ENCODE measurements around the gene C4A.

- TF ChIP-seq, protein P1, sequence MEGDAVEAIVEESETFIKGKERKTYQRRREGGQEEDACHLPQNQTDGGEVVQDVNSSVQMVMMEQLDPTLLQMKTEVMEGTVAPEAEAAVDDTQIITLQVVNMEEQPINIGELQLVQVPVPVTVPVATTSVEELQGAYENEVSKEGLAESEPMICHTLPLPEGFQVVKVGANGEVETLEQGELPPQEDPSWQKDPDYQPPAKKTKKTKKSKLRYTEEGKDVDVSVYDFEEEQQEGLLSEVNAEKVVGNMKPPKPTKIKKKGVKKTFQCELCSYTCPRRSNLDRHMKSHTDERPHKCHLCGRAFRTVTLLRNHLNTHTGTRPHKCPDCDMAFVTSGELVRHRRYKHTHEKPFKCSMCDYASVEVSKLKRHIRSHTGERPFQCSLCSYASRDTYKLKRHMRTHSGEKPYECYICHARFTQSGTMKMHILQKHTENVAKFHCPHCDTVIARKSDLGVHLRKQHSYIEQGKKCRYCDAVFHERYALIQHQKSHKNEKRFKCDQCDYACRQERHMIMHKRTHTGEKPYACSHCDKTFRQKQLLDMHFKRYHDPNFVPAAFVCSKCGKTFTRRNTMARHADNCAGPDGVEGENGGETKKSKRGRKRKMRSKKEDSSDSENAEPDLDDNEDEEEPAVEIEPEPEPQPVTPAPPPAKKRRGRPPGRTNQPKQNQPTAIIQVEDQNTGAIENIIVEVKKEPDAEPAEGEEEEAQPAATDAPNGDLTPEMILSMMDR (IDR thresholded peaks at IDR 0.05): no peak
- TF ChIP-seq POLR2A (IDR thresholded peaks at IDR 0.05): no peak
- TF ChIP-seq EP300 (IDR thresholded peaks at IDR 0.05): no peak
- no peak for TF ChIP-seq POLR2AphosphoS5 (IDR thresholded peaks at IDR 0.05)
Measured at GRCh38 chr6:31966506-31966905, 15.4 kb upstream of the C4A start.
